A673 (cell line): Measurements from ENCODE around the gene SPINK1. TPM values are rescaled to one million over a fixed set of nuclear protein-coding genes. Genes with fewer than 3 reads are reported as not detected.
"Not testable (repeated sequence)": the region's sequence is repeated elsewhere in the genome, so short reads cannot be mapped to it uniquely, and the experiment has no call there.

Experiments used
- BruUV-seq: library from RNA; stranded (reverse); fragments of 400-500 nt; replicated peaks from 2 replicates; lab custom pipeline; 2021; lab: Mats Ljungman, UMichigan
- CTCF ChIA-PET: fragments of 300-600 bp; sonication (Branson Sonifier 250); formaldehyde crosslinking; loops from one replicate; lab custom pipeline; 2022; ENCODE audit warnings: antibody characterized with exemption; lab: Charles Lee
- POLR2A ChIA-PET: fragments of 300-600 bp; sonication (Branson Sonifier 250); formaldehyde crosslinking; loops from one replicate; lab custom pipeline; 2022; ENCODE audit warnings: antibody characterized with exemption; ENCODE audit not compliant: low non-redundant PET; lab: Charles Lee
- DNase-seq: peaks from one replicate; pipeline ENCODE4 v3.0.0-alpha.2; 2015; ENCODE audit warnings: low spot score
- H3K27ac ChIP-seq: fragments of 200-600 bp; sonication (generic); 2 replicates; pipeline ENCODE4 v1.5.1; 2016; ENCODE audit warnings: mixed run types, low read depth, mild to moderate bottlenecking, mixed read lengths, antibody characterized with exemption, low read length; ENCODE audit not compliant: poor library complexity, severe bottlenecking
- H3K27me3 ChIP-seq: fragments of 200-600 bp; sonication (generic); replicated peaks from 2 replicates; pipeline ENCODE4 v1.6.1; 2017; ENCODE audit warnings: mixed run types, low read depth, mild to moderate bottlenecking, mixed read lengths, antibody characterized with exemption, low read length; ENCODE audit not compliant: insufficient read depth, poor library complexity
- H3K36me3 ChIP-seq: fragments of 200-600 bp; sonication (generic); 2 replicates; pipeline ENCODE4 v1.6.1; 2016; ENCODE audit warnings: mixed run types, mild to moderate bottlenecking, mixed read lengths, antibody characterized with exemption, low read length; ENCODE audit not compliant: insufficient read depth, poor library complexity, severe bottlenecking
- H3K4me1 ChIP-seq: fragments of 200-600 bp; sonication (generic); 2 replicates; pipeline ENCODE4 v1.6.1; 2017; ENCODE audit warnings: mixed run types, mild to moderate bottlenecking, mixed read lengths, antibody characterized with exemption, low read length; ENCODE audit not compliant: insufficient read depth, poor library complexity, severe bottlenecking
- H3K4me3 ChIP-seq: fragments of 200-600 bp; sonication (generic); 2 replicates; pipeline ENCODE4 v1.5.1; 2016; ENCODE audit warnings: low read depth, mixed run types, mild to moderate bottlenecking, mixed read lengths, low read length; ENCODE audit not compliant: poor library complexity, severe bottlenecking
- H3K9me3 ChIP-seq: fragments of 200-600 bp; sonication (generic); 2 replicates; pipeline ENCODE4 v1.6.1; 2016; ENCODE audit warnings: mixed run types, low read depth, mild to moderate bottlenecking, mixed read lengths, antibody characterized with exemption, low read length; ENCODE audit not compliant: poor library complexity, severe bottlenecking
- CTCF ChIP-seq: fragments of 300-800, 200-600 bp; sonication (generic); conservative IDR thresholded peaks from 2 replicates; pipeline ENCODE4 v1.5.1; 2017; ENCODE audit warnings: low read depth, mild to moderate bottlenecking, antibody characterized with exemption, low read length, moderate library complexity, mixed read lengths
- EZH2 ChIP-seq: fragments of 200-600 bp; sonication (generic); IDR thresholded peaks from 2 replicates; pipeline ENCODE4 v1.6.1; 2017; ENCODE audit warnings: borderline replicate concordance, low read depth, mild to moderate bottlenecking, mixed read lengths, antibody characterized with exemption, low read length; ENCODE audit not compliant: poor library complexity, severe bottlenecking
- intact Hi-C: fragments of 100-400 bp; cut with micrococcal nuclease; formaldehyde crosslinking; loops from one replicate; pipeline ENCODE4 v1.10.0; 2022; ENCODE audit not compliant: unreplicated experiment
- total RNA-seq: library from RNA; stranded (reverse); gene quantifications from 2 replicates; pipeline ENCODE4 v1.2.3, GENCODE V29; 2021

The SPINK1 gene
- total RNA-seq, 1 experiment from 2014 or later: not detected

GRCh38 chr5:147874910-147875367 is 43.5 kb upstream of the SPINK1 start:
- Histone ChIP-seq H3K4me3 (no peak overlapping the region), H3K27me3 (peaks cover 20% of the 10 kb centered on the region), H3K27ac (no peak overlapping the region), H3K4me1 (no peaks in the 10 kb centered on the region), H3K36me3 (no peaks in the 10 kb centered on the region), H3K9me3 (no peaks in the 10 kb centered on the region)
- BruUV-seq: no TSS peak
- ChIA-PET POLR2A (no interaction called here), CTCF (no interaction called here)
- intact Hi-C loops: no loop called here
- DNase-seq: no peak
- TF ChIP-seq EZH2: no peak
- TF ChIP-seq CTCF: no peak

GRCh38 chr5:147874118-147874875 is 42.8 kb upstream of the SPINK1 start:
- peaks cover 19% of the 10 kb centered on the region for H3K27me3 ChIP-seq
- DNase-seq, POLR2A ChIA-PET, H3K4me1 ChIP-seq, BruUV-seq, H3K9me3 ChIP-seq, H3K27ac ChIP-seq, H3K4me3 ChIP-seq, H3K36me3 ChIP-seq, CTCF ChIA-PET, intact Hi-C loops: not testable (repeated sequence)

- H3K36me3 ChIP-seq, H3K4me1 ChIP-seq, intact Hi-C loops, H3K27ac ChIP-seq, BruUV-seq, H3K9me3 ChIP-seq, H3K27me3 ChIP-seq, DNase-seq, CTCF ChIA-PET, POLR2A ChIA-PET, H3K4me3 ChIP-seq: not testable (repeated sequence)
Measured at GRCh38 chr5:147872744-147873435, 41.4 kb upstream of the SPINK1 start.

GRCh38 chr5:147871980-147872549 is 40.6 kb upstream of the SPINK1 start:
- H3K9me3 ChIP-seq, H3K4me3 ChIP-seq, intact Hi-C loops, DNase-seq, H3K27ac ChIP-seq, H3K36me3 ChIP-seq, H3K27me3 ChIP-seq, BruUV-seq, CTCF ChIA-PET, H3K4me1 ChIP-seq, POLR2A ChIA-PET: not testable (repeated sequence)

GRCh38 chr5:147869892-147870291 is 38.4 kb upstream of the SPINK1 start:
- POLR2A ChIA-PET, intact Hi-C loops, H3K36me3 ChIP-seq, H3K9me3 ChIP-seq, CTCF ChIA-PET, DNase-seq, H3K27ac ChIP-seq, H3K4me3 ChIP-seq, BruUV-seq, H3K27me3 ChIP-seq, H3K4me1 ChIP-seq: not testable (repeated sequence)
